OCI-LY7 (cell line): Measurements from ENCODE around the gene KCNJ9. TPM values are rescaled to one million over a fixed set of nuclear protein-coding genes. Genes with fewer than 3 reads are reported as not detected.

Experiments
- BruUV-seq: library from RNA; stranded (reverse); fragments of 400-500 nt; replicated peaks from 2 replicates; lab custom pipeline; 2021; lab: Mats Ljungman, UMichigan
- CTCF ChIA-PET: fragments of 300-600 bp; sonication (Branson Sonifier 250); formaldehyde crosslinking; loops from one replicate; lab custom pipeline; 2022; ENCODE audit warnings: antibody characterized with exemption; ENCODE audit not compliant: unreplicated experiment; lab: Charles Lee
- POLR2A ChIA-PET: fragments of 300-600 bp; sonication (Branson Sonifier 250); formaldehyde crosslinking; loops from one replicate; lab custom pipeline; 2022; ENCODE audit warnings: antibody characterized with exemption; lab: Charles Lee
- DNase-seq: peaks from one replicate; pipeline ENCODE4 v3.0.0-alpha.2; 2015; ENCODE audit warnings: low spot score
- H2AFZ ChIP-seq: fragments of 200-600 bp; sonication (generic), shearing (Covaris generic); 2 replicates; pipeline ENCODE4 v1.6.1; 2014; ENCODE audit warnings: mild to moderate bottlenecking, antibody characterized with exemption, low read length, moderate library complexity
- H3K27ac ChIP-seq: fragments of 200-600 bp; sonication (generic); 2 replicates; pipeline ENCODE4 v1.5.1; 2014; ENCODE audit warnings: mixed run types, low read depth, mild to moderate bottlenecking, moderate library complexity, low read length, inconsistent platforms; ENCODE audit not compliant: poor library complexity, severe bottlenecking
- H3K36me3 ChIP-seq: fragments of 200-600 bp; sonication (generic); 2 replicates; pipeline ENCODE4 v1.6.1; 2014; ENCODE audit warnings: mild to moderate bottlenecking, antibody characterized with exemption, low read length, moderate library complexity, mixed read lengths; ENCODE audit not compliant: insufficient read depth
- H3K4me1 ChIP-seq: fragments of 200-600 bp; sonication (generic); 2 replicates; pipeline ENCODE4 v1.5.1; 2014; ENCODE audit warnings: mild to moderate bottlenecking, low read length; ENCODE audit not compliant: insufficient read depth, poor library complexity, severe bottlenecking
- H3K4me2 ChIP-seq: fragments of 200-600 bp; sonication (generic); 2 replicates; pipeline ENCODE4 v1.6.1; 2014; ENCODE audit warnings: mild to moderate bottlenecking, low read length
- H3K4me3 ChIP-seq: fragments of 200-600 bp; sonication (generic); 2 replicates; pipeline ENCODE4 v1.5.1; 2014; ENCODE audit warnings: mild to moderate bottlenecking, low read depth, low read length; ENCODE audit not compliant: poor library complexity, severe bottlenecking
- H3K79me2 ChIP-seq: fragments of 200-600 bp; sonication (generic); 2 replicates; pipeline ENCODE4 v1.6.1; 2016; ENCODE audit warnings: low read depth, mild to moderate bottlenecking, low read length, moderate library complexity, mixed read lengths; ENCODE audit not compliant: insufficient read depth
- H3K9me2 ChIP-seq: fragments of 200-600 bp; sonication (generic); 2 replicates; pipeline ENCODE4 v1.6.1; 2016; ENCODE audit warnings: mild to moderate bottlenecking, low read length, mixed read lengths; ENCODE audit not compliant: insufficient read depth
- H3K9me3 ChIP-seq: fragments of 200-600 bp; sonication (generic); 2 replicates; pipeline ENCODE4 v1.6.1; 2014; ENCODE audit warnings: mild to moderate bottlenecking, mixed run types, low read length, mixed read lengths
- H4K20me1 ChIP-seq: fragments of 200-600 bp; sonication (generic); 2 replicates; pipeline ENCODE4 v1.6.1; 2014; ENCODE audit warnings: mild to moderate bottlenecking, antibody characterized with exemption, low read length, moderate library complexity, mixed read lengths; ENCODE audit not compliant: insufficient read depth
- CTCF ChIP-seq: fragments of 200-600 bp; sonication (generic); conservative IDR thresholded peaks from 2 replicates; pipeline ENCODE4 v1.5.1; 2014; ENCODE audit warnings: mild to moderate bottlenecking, antibody characterized with exemption, low read length, moderate library complexity, mixed read lengths
- EZH2phosphoT487 ChIP-seq: fragments of 200-600 bp; sonication (generic); IDR thresholded peaks from 2 replicates; pipeline ENCODE4 v1.6.1; 2018; ENCODE audit warnings: low read depth, borderline replicate concordance, mild to moderate bottlenecking, mixed run types, antibody characterized with exemption, low read length, moderate library complexity, mixed read lengths
- intact Hi-C: fragments of 100-400 bp; cut with micrococcal nuclease; formaldehyde crosslinking; loops from one replicate; pipeline ENCODE4 v1.10.0; 2022; ENCODE audit not compliant: unreplicated experiment
- total RNA-seq, 2 experiments: library from RNA; depleted of rRNA in 1 of 2; stranded (reverse); fragments of >200 nt in 1 of 2; shearing (Covaris generic) in 1 of 2; gene quantifications; 2 replicates each; pipeline ENCODE4 v1.2.3, GENCODE V29; 2014 to 2022

KCNJ9 gene
- total RNA-seq, 2 experiments from 2014 or later, result not detected

GRCh38 chr1:160056648-160057169 is 24.6 kb upstream of the KCNJ9 start:
- no peaks in the 10 kb centered on the region for H3K36me3 ChIP-seq
- intact Hi-C loops, result no loop called here

DNA sequence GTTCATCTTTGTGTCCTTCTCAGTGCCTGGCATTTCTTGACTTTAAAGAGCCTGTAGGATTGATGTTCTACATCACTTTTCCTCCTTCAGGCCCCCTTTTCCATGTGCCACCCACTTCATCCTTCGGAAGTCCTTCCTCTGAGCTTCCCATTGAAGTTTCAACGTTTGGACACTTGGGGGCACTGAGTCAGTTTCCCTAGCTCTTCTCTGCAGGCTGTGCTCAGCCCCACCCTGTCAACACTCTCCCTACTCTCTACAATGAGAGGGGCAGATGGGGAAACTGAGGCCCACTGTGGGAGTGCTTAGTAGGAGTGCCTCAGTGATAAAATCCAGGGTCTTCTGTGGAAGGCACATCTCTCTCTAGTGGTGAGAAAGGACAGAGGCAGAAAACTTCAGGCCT is 23.3 kb upstream of the KCNJ9 start:
- no peaks in the 10 kb centered on the region for H3K9me2 ChIP-seq
- H2AFZ ChIP-seq, result no peak overlapping the region
- no peak overlapping the region for H3K27ac ChIP-seq
- no peak overlapping the region for H3K4me2 ChIP-seq
- ChIA-PET POLR2A (no interaction called here), CTCF (interaction anchor here (1.6 kb wide), 1 partner anchor 20 kb away, joined by 5 read pairs; no protein-coding TSS in a partner anchor)
- no peaks in the 10 kb centered on the region for H4K20me1 ChIP-seq
- H3K4me3 ChIP-seq, result no peak overlapping the region
- DNase-seq, result no peak
- no peaks in the 10 kb centered on the region for H3K4me1 ChIP-seq
- H3K36me3 ChIP-seq, result no peaks in the 10 kb centered on the region
- BruUV-seq, result no TSS peak
- no peaks in the 10 kb centered on the region for H3K9me3 ChIP-seq
- TF ChIP-seq EZH2phosphoT487, result no peak
- TF ChIP-seq CTCF, result peak; percentile 50; the same call in 1 of the 2 replicates
- H3K79me2 ChIP-seq, result no peaks in the 10 kb centered on the region
- intact Hi-C loops, result no loop called here

More at GRCh38 chr1:160056648-160057169, 24.6 kb upstream of the KCNJ9 start:
- TF ChIP-seq EZH2phosphoT487 (no peak), CTCF (no peak)
- H3K9me2 ChIP-seq, result no peaks in the 10 kb centered on the region
- no peaks in the 10 kb centered on the region for H4K20me1 ChIP-seq
- CTCF ChIA-PET, result no interaction called here
- no peaks in the 10 kb centered on the region for H3K4me1 ChIP-seq
- H3K9me3 ChIP-seq, result no peaks in the 10 kb centered on the region
- H3K4me2 ChIP-seq, result no peak overlapping the region
- no TSS peak for BruUV-seq
- no peaks in the 10 kb centered on the region for H3K79me2 ChIP-seq
- no peak overlapping the region for H3K27ac ChIP-seq
- DNase-seq, result no peak
- no peak overlapping the region for H3K4me3 ChIP-seq
- POLR2A ChIA-PET, result interaction anchor here (1.3 kb wide), 1 partner anchor 295 kb away, joined by 3 read pairs; no protein-coding TSS in a partner anchor
- no peak overlapping the region for H2AFZ ChIP-seq

GRCh38 chr1:160061369-160062229 is 19.7 kb upstream of the KCNJ9 start:
- ChIA-PET POLR2A (no interaction called here), CTCF (interaction anchor here (0.6 kb wide), 1 partner anchor 45 kb away, joined by 3 read pairs; no protein-coding TSS in a partner anchor)
- Histone ChIP-seq H3K79me2 (no peaks in the 10 kb centered on the region), H3K36me3 (no peaks in the 10 kb centered on the region), H3K4me3 (no peak overlapping the region), H3K4me1 (no peaks in the 10 kb centered on the region), H3K9me3 (no peaks in the 10 kb centered on the region), H3K9me2 (no peaks in the 10 kb centered on the region), H4K20me1 (no peaks in the 10 kb centered on the region), H3K4me2 (no peak overlapping the region), H3K27ac (no peak overlapping the region), H2AFZ (no peak overlapping the region)
- DNase-seq, result no peak
- no TSS peak for BruUV-seq
- TF ChIP-seq EZH2phosphoT487 (no peak), CTCF (no peak)
- intact Hi-C loops, result no loop called here
